GM12878 (cell line): Measurements from ENCODE around the gene LARP4B. TPM values are rescaled to one million over a fixed set of nuclear protein-coding genes. Genes with fewer than 3 reads are reported as not detected.
A peak's percentile ranks its signal among the peaks of the same experiment; 100 is the strongest.

Experiments used
- ATAC-seq: fragments of 200-7000 bp; cut with Tn5 transposase; 3 replicates; pipeline ENCODE4 v1.9.1; 2020; ENCODE audit warnings: mild to moderate bottlenecking, moderate library complexity
- BruUV-seq: library from RNA; stranded (reverse); fragments of 400-500 nt; replicated peaks from 2 replicates; lab custom pipeline; 2021; lab: Mats Ljungman, UMichigan
- CTCF ChIA-PET: fragments of 300-600 bp; sonication (Branson Sonifier 250); formaldehyde crosslinking; extraction: SDS; loops from one replicate; lab custom pipeline; 2021; ENCODE audit warnings: inconsistent platforms; lab: Yijun Ruan, JAX
- POLR2A ChIA-PET: fragments of 350-600 bp; formaldehyde crosslinking; extraction: SDS; loops from one replicate; lab custom pipeline; 2021; ENCODE audit warnings: inconsistent platforms; lab: Charles Lee
- RAD21 ChIA-PET: fragments of 300-600 bp; sonication (Branson Sonifier 250); formaldehyde crosslinking; loops from one replicate; lab custom pipeline; 2023; ENCODE audit warnings: antibody characterized with exemption; ENCODE audit not compliant: unreplicated experiment; lab: Charles Lee
- SMC1A ChIA-PET: fragments of 300-600 bp; sonication (Branson Sonifier 250); formaldehyde crosslinking; loops from one replicate; lab custom pipeline; 2023; ENCODE audit not compliant: unreplicated experiment, uncharacterized antibody; lab: Charles Lee
- DNase-seq: peaks from one replicate; pipeline ENCODE4 v3.0.0-alpha.2; 2011; ENCODE audit warnings: low read depth, low spot score
- FAIRE-seq: peaks from 3 replicates; lab custom pipeline; 2011; peaks lifted over from hg19 to GRCh38; lab: Jason Lieb, UNC
- H2AFZ ChIP-seq: 2 replicates; pipeline ENCODE4 v1.6.0; 2011; ENCODE audit warnings: low read depth, low read length, control low read depth; ENCODE audit not compliant: control insufficient read depth
- H3K27ac ChIP-seq: 2 replicates; pipeline ENCODE4 v1.5.1; 2011; ENCODE audit warnings: control low read depth; ENCODE audit not compliant: control insufficient read depth, insufficient read depth
- H3K27me3 ChIP-seq, 2 experiments: replicated peaks in 1 of 2; 2 replicates each; pipeline versions ENCODE4 v1.6.0 to v1.6.1; 2011; ENCODE audit warnings: low read length in 1 of 2; ENCODE audit not compliant: control insufficient read depth in 2 of 2, insufficient read depth in 2 of 2
- H3K36me3 ChIP-seq, 2 experiments: 2 replicates each; pipeline ENCODE4 v1.5.1; 2011; ENCODE audit warnings: low read length in 1 of 2; ENCODE audit not compliant: control insufficient read depth in 2 of 2, insufficient read depth in 2 of 2
- H3K4me1 ChIP-seq: 2 replicates; pipeline ENCODE4 v1.6.1; 2011; ENCODE audit warnings: mild to moderate bottlenecking, low read length, moderate library complexity, mixed read lengths; ENCODE audit not compliant: control insufficient read depth, insufficient read depth
- H3K4me2 ChIP-seq: 2 replicates; pipeline ENCODE4 v1.6.0; 2011; ENCODE audit warnings: control low read depth; ENCODE audit not compliant: control insufficient read depth, insufficient read depth
- H3K4me3 ChIP-seq: fragments of 200-600 bp; sonication (generic); 2 replicates; pipeline ENCODE4 v1.5.1; 2016
- H3K79me2 ChIP-seq: 2 replicates; pipeline ENCODE4 v1.6.0; 2011; ENCODE audit warnings: low read length; ENCODE audit not compliant: control insufficient read depth, insufficient read depth
- H3K9ac ChIP-seq: 2 replicates; pipeline ENCODE4 v1.8.0; 2011; ENCODE audit warnings: low read length, control low read depth, mixed read lengths; ENCODE audit not compliant: control insufficient read depth, insufficient read depth
- H3K9me3 ChIP-seq: replicated peaks from 3 replicates; pipeline ENCODE4 v1.5.1; 2011; ENCODE audit warnings: mild to moderate bottlenecking, low read length; ENCODE audit not compliant: control insufficient read depth, insufficient read depth
- H4K20me1 ChIP-seq: 2 replicates; pipeline ENCODE4 v1.6.0; 2011; ENCODE audit not compliant: control insufficient read depth, insufficient read depth
- ASH2L ChIP-seq: fragments of 300-600, 200-600 bp; sonication (generic); IDR thresholded peaks from 2 replicates; pipeline ENCODE4 v1.6.1; 2017; ENCODE audit warnings: low read depth, mild to moderate bottlenecking, borderline replicate concordance
- ATF2 ChIP-seq: IDR thresholded peaks from 2 replicates; pipeline ENCODE4 v1.6.1; 2012; ENCODE audit warnings: low read length, inconsistent platforms
- CHD4 ChIP-seq: fragments of 200-600 bp; sonication (generic); IDR thresholded peaks from 2 replicates; pipeline ENCODE4 v1.6.1; 2016; ENCODE audit warnings: mild to moderate bottlenecking
- E2F8 ChIP-seq: fragments of 450-650 bp; IDR thresholded peaks from 2 replicates; pipeline ENCODE4 v1.6.1; 2018; ENCODE audit warnings: mild to moderate bottlenecking, low read depth, moderate library complexity; ENCODE audit not compliant: partially characterized antibody
- EED ChIP-seq: sonication (generic); IDR thresholded peaks from 2 replicates; pipeline ENCODE4 v1.6.1; 2016; ENCODE audit warnings: antibody characterized with exemption, low read depth
- GABPA ChIP-seq: IDR thresholded peaks from 2 replicates; pipeline ENCODE4 v1.6.1; 2014; ENCODE audit warnings: antibody characterized with exemption, low read depth, mild to moderate bottlenecking, inconsistent platforms
- IRF5 ChIP-seq: fragments of 450-650 bp; IDR thresholded peaks from 2 replicates; pipeline ENCODE4 v1.6.1; 2017; ENCODE audit warnings: borderline replicate concordance
- KLF5 ChIP-seq: fragments of 450-650 bp; IDR thresholded peaks from 2 replicates; pipeline ENCODE4 v1.6.1; 2014; ENCODE audit warnings: mild to moderate bottlenecking; ENCODE audit not compliant: partially characterized antibody
- MAX ChIP-seq: IDR thresholded peaks from 2 replicates; pipeline ENCODE4 v1.6.1; 2012; ENCODE audit warnings: low read depth, low read length, improper control_type of control experiment
- NR2F1 ChIP-seq: fragments of 450-650 bp; conservative IDR thresholded peaks from 2 replicates; pipeline ENCODE4 v1.6.1; 2017; ENCODE audit warnings: mild to moderate bottlenecking
- PAX5 ChIP-seq: IDR thresholded peaks from 2 replicates; pipeline ENCODE4 v1.6.1; 2011; ENCODE audit warnings: low read depth, low read length, borderline replicate concordance
- PBX3 ChIP-seq: IDR thresholded peaks from 2 replicates; pipeline ENCODE4 v1.6.1; 2011; ENCODE audit warnings: mild to moderate bottlenecking, low read depth, low read length, moderate library complexity; ENCODE audit not compliant: insufficient replicate concordance
- PML ChIP-seq: IDR thresholded peaks from 2 replicates; pipeline ENCODE4 v1.6.1; 2012; ENCODE audit warnings: low read length, inconsistent platforms
- POU2F2 ChIP-seq: IDR thresholded peaks from 3 replicates; pipeline ENCODE4 v1.6.1; 2011; ENCODE audit warnings: low read depth, mild to moderate bottlenecking, low read length, borderline replicate concordance
- RCOR1 ChIP-seq: conservative IDR thresholded peaks from 2 replicates; pipeline ENCODE4 v1.6.1; 2012; ENCODE audit warnings: low read depth, low read length, improper control_type of control experiment
- TCF3 ChIP-seq: IDR thresholded peaks from 2 replicates; pipeline ENCODE4 v1.6.1; 2012; ENCODE audit warnings: low read depth, mild to moderate bottlenecking, low read length, borderline replicate concordance; ENCODE audit not compliant: insufficient read depth
- YBX1 ChIP-seq: fragments of 450-650 bp; IDR thresholded peaks from 2 replicates; pipeline ENCODE4 v1.6.1; 2016; ENCODE audit warnings: antibody characterized with exemption
- ZBED1 ChIP-seq: IDR thresholded peaks from 2 replicates; pipeline ENCODE4 v1.6.1; 2016; ENCODE audit warnings: borderline replicate concordance
- WGBS: methylation state at CpG from one replicate; pipeline ENCODE4 v1.1.6; 2016; ENCODE audit warnings: low lambda C conversion rate; ENCODE audit not compliant: insufficient replicate concordance, insufficient coverage; ENCODE audit errors: missing lambda C conversion rate; 5-methylcytosine and 5-hydroxymethylcytosine counted together
- in situ Hi-C: fragments of 300-500 bp; cut with MboI; formaldehyde crosslinking; loops from 9 replicates; pipeline ENCODE4 v1.14.3; 2018; ENCODE audit warnings: mixed read lengths
- intact Hi-C: fragments of 100-400 bp; cut with micrococcal nuclease; formaldehyde crosslinking; loops from one replicate; pipeline ENCODE4 v1.14.2; 2022; ENCODE audit not compliant: unreplicated experiment
- polyA plus RNA-seq, 11 experiments: library from polyadenylated mRNA; depleted of rRNA in 4 of 11; unstranded in 6 of 11; stranded (reverse) in 5 of 11; fragments of >200 nt; fragmentation: Nextera tagmentation in 4 of 11; fragmentation: Illumina TruSeq in 1 of 11; extraction: Ambion mirVana in 4 of 11; extraction: Trizol in 1 of 11; gene quantifications; 1 replicate in 1 of 11; 2 replicates in 10 of 11; pipeline versions ENCODE4 v1.2.1 to v1.2.3, GENCODE V29; 2011 to 2016; ENCODE audit warnings: inconsistent platforms in 2 of 11, missing spikeins in 2 of 11, low read depth in 1 of 11
- total RNA-seq, 4 experiments: library from RNA; depleted of rRNA in 3 of 4; stranded (reverse); fragments of >200 nt in 3 of 4; fragmentation: Illumina TruSeq in 1 of 4; extraction: Trizol in 1 of 4; gene quantifications; 2 replicates each; pipeline versions ENCODE4 v1.2.1 to v1.2.3, GENCODE V29; 2013 to 2021

The LARP4B gene
- total and polyA plus RNA-seq, 10 of the 15 experiments (the other 5 are each of a cell fraction or from before 2014, with no cell fraction given): 10.5 to 119 (median 39.4) TPM

- no peak for TF ChIP-seq IRF5
Observed at GRCh38 chr10:853017-853416, 78.5 kb downstream of the LARP4B start (continued).

- no peak overlapping the region for H2AFZ ChIP-seq
- ATAC-seq (peak; percentile 79), DNase-seq (no peak), FAIRE-seq (no peak)
- H3K27ac ChIP-seq: peak overlapping the region; percentile 65
- SMC1A ChIA-PET: no interaction called here
- peaks cover 8 to 34% of the 10 kb centered on the region in 2 experiments for H3K36me3 ChIP-seq
- RAD21 ChIA-PET: no interaction called here
- H3K9ac ChIP-seq: no peak overlapping the region
- H3K9me3 ChIP-seq: peaks cover 4% of the 10 kb centered on the region
- peaks cover 12% of the 10 kb centered on the region for H3K4me1 ChIP-seq
- no peak overlapping the region for H3K4me3 ChIP-seq
- no peaks in the 10 kb centered on the region; the same call in 1 of the 2 replicates for H4K20me1 ChIP-seq
- POLR2A ChIA-PET: no interaction called here
- intact Hi-C loops: no loop called here
- 0% methylated on average over 3 of the region's 3 CpGs for WGBS
- in situ Hi-C loops: no loop called here
- H3K27me3 ChIP-seq: no peaks in the 10 kb centered on the region
- H3K79me2 ChIP-seq: peaks cover 29% of the 10 kb centered on the region
- CTCF ChIA-PET: no interaction called here
- no peak overlapping the region for H3K4me2 ChIP-seq
- BruUV-seq: no TSS peak
- TF ChIP-seq ATF2 (no peak), EED (no peak), ASH2L (no peak), RCOR1 (no peak), POU2F2 (no peak), CHD4 (no peak), GABPA (no peak), PAX5 (no peak), KLF5 (no peak), TCF3 (no peak), E2F8 (no peak), ZBED1 (no peak), MAX (no peak), YBX1 (no peak), NR2F1 (no peak), PML (no peak), PBX3 (no peak)
Observed at GRCh38 chr10:852386-852785, 79.1 kb downstream of the LARP4B start.
